Body of pancreas (tissue), 4 donors: ENCODE measurements around the gene PPP2R5A. TPM values are rescaled to one million over a fixed set of nuclear protein-coding genes. Genes with fewer than 3 reads are reported as not detected.

ENCODE experiments used
- ATAC-seq: fragments of 150-250 bp; one replicate; pipeline ENCODE4 v1.9.1; 2016
- DNase-seq, 4 donors: peaks; one replicate each; pipeline ENCODE4 v3.0.0-alpha.2; 2019
- H3K27ac ChIP-seq, 4 donors: fragments of 200-600 bp; sonication (generic); 1 replicate in 3 of 4; 2 replicates in 1 of 4; pipeline versions ENCODE4 v1.5.1 to v1.6.1; 2016 to 2019; ENCODE audit warnings: mild to moderate bottlenecking in 1 of 4, mixed read lengths in 1 of 4, moderate library complexity in 1 of 4
- H3K27me3 ChIP-seq, 2 donors: fragments of 200-600 bp; sonication (generic); one replicate each; pipeline ENCODE4 v1.6.0; 2016; ENCODE audit warnings: mild to moderate bottlenecking in 1 of 2
- H3K36me3 ChIP-seq, 2 donors: fragments of 200-600 bp; sonication (generic); replicated peaks in 1 of 2; 2 replicates each; pipeline ENCODE4 v1.5.1; 2016; ENCODE audit warnings: low read depth in 2 of 2; ENCODE audit not compliant: insufficient read depth in 1 of 2
- H3K4me1 ChIP-seq: fragments of 200-600 bp; sonication (generic); one replicate; pipeline ENCODE4 v1.6.0; 2016
- H3K4me3 ChIP-seq, 2 donors: fragments of 200-600 bp; sonication (generic); 1 replicate in 1 of 2; 2 replicates in 1 of 2; pipeline ENCODE4 v1.5.1; 2016 to 2019
- H3K9me3 ChIP-seq, 3 donors: fragments of 200-600 bp; sonication (generic); 1 replicate in 2 of 3; 2 replicates in 1 of 3; pipeline ENCODE4 v1.5.1; 2016
- POLR2A ChIP-seq, 3 donors: fragments of 450-650 bp; IDR thresholded peaks; one replicate each; pipeline ENCODE4 v1.6.1; 2016; ENCODE audit warnings: antibody characterized with exemption in 3 of 3, mild to moderate bottlenecking in 2 of 3
- WGBS, 2 donors: methylation state at CpG; one replicate each; pipeline ENCODE4 v1.1.5; 2017; 5-methylcytosine and 5-hydroxymethylcytosine counted together
- intact Hi-C: fragments of 100-400 bp; cut with DNase I; formaldehyde crosslinking; loops from one replicate; pipeline ENCODE4 v1.15.1; 2023
- total RNA-seq, 2 donors: library from RNA; depleted of rRNA; stranded (reverse); fragments of >200 nt; gene quantifications; one replicate each; pipeline ENCODE4 v1.1.0, GENCODE V29; 2016
- TF ChIP-seq, protein P1 (sequence below), 7 experiments: fragments of 450-650 bp in 4 of 7; fragments of 200-600 bp in 3 of 7; sonication (generic) in 3 of 7; IDR thresholded peaks; one replicate each; pipeline ENCODE4 v1.5.1; 2016 to 2019; ENCODE audit warnings: antibody characterized with exemption in 7 of 7

PPP2R5A gene
- total RNA-seq, 2 donors from 2014 or later: 30.3 to 32.7 TPM

DNA sequence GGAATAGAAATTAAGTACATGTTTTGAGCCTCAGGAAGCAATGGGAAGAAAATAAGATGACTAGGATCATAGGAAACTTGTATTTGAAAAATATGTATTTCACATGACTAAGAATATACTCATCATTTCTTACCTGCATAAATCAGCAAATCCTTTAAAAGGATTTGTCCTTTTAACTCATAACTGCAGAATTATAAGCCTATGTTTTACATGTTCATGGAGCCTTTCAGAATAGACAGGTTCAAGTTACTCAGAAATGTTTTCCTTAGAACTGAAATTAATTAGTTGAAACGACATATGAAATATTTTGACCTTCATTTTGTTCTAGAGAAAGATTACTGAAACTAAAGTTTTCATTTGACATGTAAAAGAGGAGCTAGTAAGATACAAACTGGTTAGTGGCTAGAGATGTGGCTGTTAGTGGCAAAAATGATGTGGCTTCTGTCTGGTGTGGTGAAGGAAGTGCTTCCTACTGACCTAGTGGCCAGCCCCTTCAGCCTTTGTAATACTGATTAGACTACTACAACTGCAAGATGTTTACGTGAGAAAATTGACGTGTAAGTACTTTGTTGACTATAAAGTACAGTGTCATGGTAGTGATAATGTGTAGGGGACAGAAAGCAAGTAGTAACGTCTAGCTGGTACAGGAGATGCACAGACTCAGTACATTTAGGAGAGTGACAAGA is 74.7 kb downstream of the PPP2R5A start:
- Histone ChIP-seq H3K36me3 (peaks cover 0 to 29% of the 10 kb centered on the region in 2 donors), H3K9me3 (no peaks in the 10 kb centered on the region), H3K27ac (no peak overlapping the region), H3K4me1 (no peaks in the 10 kb centered on the region), H3K4me3 (no peak overlapping the region), H3K27me3 (no peaks in the 10 kb centered on the region)
- intact Hi-C loops: loop anchor here (5.0 kb wide), 1 partner anchor 293 kb away; no protein-coding TSS in a partner anchor
- TF ChIP-seq POLR2A (IDR thresholded peaks at IDR 0.05): no peak
- TF ChIP-seq, protein P1, sequence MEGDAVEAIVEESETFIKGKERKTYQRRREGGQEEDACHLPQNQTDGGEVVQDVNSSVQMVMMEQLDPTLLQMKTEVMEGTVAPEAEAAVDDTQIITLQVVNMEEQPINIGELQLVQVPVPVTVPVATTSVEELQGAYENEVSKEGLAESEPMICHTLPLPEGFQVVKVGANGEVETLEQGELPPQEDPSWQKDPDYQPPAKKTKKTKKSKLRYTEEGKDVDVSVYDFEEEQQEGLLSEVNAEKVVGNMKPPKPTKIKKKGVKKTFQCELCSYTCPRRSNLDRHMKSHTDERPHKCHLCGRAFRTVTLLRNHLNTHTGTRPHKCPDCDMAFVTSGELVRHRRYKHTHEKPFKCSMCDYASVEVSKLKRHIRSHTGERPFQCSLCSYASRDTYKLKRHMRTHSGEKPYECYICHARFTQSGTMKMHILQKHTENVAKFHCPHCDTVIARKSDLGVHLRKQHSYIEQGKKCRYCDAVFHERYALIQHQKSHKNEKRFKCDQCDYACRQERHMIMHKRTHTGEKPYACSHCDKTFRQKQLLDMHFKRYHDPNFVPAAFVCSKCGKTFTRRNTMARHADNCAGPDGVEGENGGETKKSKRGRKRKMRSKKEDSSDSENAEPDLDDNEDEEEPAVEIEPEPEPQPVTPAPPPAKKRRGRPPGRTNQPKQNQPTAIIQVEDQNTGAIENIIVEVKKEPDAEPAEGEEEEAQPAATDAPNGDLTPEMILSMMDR (IDR thresholded peaks at IDR 0.05): no peak
- ATAC-seq (no peak), DNase-seq (no peak)
- WGBS, 2 donors: 69 to 71% methylated on average over 4 of the region's 4 CpGs

DNA sequence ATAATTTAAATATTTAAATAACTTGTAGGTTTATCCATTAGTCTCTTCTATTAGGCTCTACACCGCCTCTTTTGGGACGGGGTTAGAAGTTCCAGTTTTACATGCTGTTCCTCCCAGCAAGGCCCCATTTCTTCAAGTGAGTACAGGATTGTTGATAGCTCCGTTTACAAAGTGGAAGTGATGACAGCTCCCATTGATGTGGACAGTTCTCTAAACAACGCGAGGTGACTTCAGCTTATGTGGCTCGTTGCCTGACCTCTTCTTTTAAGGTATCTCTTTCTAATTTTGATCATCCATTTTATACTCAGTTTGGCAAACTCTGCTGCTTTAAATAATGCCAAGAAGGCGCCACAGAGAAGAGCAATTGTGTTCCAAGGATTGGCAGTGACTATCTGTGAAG is 79.8 kb downstream of the PPP2R5A start:
- H3K27ac ChIP-seq: no peak overlapping the region

DNA sequence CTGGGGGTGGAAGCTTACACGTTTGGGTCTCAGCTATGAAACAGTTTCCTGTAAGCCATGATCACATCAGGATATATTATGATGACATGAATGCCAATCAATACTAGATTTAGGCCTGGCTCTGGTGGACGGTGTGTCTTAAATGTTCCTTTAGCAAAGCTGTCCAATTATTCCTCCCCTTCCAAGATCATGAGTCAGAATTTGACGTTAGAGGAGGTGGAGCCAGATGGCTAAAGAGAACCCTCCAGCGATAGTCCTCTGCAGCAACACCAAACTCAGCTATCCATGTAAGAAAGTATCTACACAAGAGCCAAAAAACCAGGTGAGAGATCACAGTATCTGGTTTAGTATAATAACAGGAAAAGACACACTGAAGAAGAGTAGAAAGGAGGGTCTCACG is 81.7 kb downstream of the PPP2R5A start:
- no peak for DNase-seq
- no peak for ATAC-seq
- H3K36me3 ChIP-seq: peaks cover 0 to 4% of the 10 kb centered on the region in 2 donors
- H3K9me3 ChIP-seq: no peaks in the 10 kb centered on the region
- no peak for TF ChIP-seq POLR2A (IDR thresholded peaks at IDR 0.05)
- TF ChIP-seq, protein P1 (IDR thresholded peaks at IDR 0.05): no peak
- H3K4me1 ChIP-seq: no peaks in the 10 kb centered on the region
- 66 to 67% methylated on average over 5 of the region's 5 CpGs for WGBS, 2 donors
- no peak overlapping the region for H3K27ac ChIP-seq
- intact Hi-C loops: no loop called here
- H3K4me3 ChIP-seq: no peak overlapping the region
- no peaks in the 10 kb centered on the region for H3K27me3 ChIP-seq

More for the DNA sequence above, 79.8 kb downstream of the PPP2R5A start:
- Histone ChIP-seq H3K4me1 (no peaks in the 10 kb centered on the region), H3K27me3 (no peaks in the 10 kb centered on the region), H3K36me3 (peaks cover 0 to 11% of the 10 kb centered on the region in 2 donors), H3K4me3 (no peak overlapping the region), H3K9me3 (no peaks in the 10 kb centered on the region)
- ATAC-seq (no peak), DNase-seq (no peak)
- TF ChIP-seq POLR2A (IDR thresholded peaks at IDR 0.05): no peak
- intact Hi-C loops: loop anchor here (5.0 kb wide), 1 partner anchor 298 kb away; no protein-coding TSS in a partner anchor
- 63 to 77% methylated on average over 7 of the region's 7 CpGs for WGBS, 2 donors

DNA sequence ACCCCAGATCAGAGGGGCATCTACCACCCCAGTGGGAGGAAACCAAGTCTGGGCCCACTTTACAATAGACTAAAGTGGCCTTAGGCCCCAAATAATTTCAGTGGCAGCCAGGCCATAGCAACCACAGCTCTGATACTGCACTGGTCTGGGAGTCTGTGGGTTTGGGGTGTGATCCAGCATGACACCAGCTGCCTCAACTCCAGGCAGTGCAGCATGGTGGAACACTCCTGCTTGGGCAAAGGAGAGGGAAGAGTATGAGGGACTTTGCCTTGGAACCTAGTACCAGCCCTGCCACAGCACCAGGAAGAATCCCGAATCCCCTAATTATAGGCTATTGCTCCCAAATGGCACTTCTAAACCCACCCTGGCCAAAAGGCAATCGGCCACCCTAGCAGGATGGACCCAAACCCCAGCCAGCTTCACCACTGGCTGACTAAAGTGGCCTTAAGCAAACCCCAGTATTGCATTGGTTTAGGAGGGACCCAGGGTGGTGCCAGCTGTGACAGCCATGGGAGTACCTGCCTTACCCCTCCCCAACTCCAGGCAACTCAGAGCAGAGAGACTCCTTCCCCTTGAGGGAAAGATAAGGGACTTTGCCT is 82.4 kb downstream of the PPP2R5A start:
- 70 to 71% methylated on average over 2 of the region's 2 CpGs for WGBS, 2 donors
- intact Hi-C loops: no loop called here
- no peaks in the 10 kb centered on the region for H3K27me3 ChIP-seq
- H3K9me3 ChIP-seq: no peaks in the 10 kb centered on the region
- no peaks in the 10 kb centered on the region for H3K4me1 ChIP-seq
- TF ChIP-seq POLR2A (IDR thresholded peaks at IDR 0.05): no peak
- TF ChIP-seq, protein P1 (IDR thresholded peaks at IDR 0.05): no peak
- H3K27ac ChIP-seq: no peak overlapping the region
- no peak overlapping the region for H3K4me3 ChIP-seq
- no peaks in the 10 kb centered on the region for H3K36me3 ChIP-seq
- no peak for ATAC-seq
- no peak for DNase-seq

DNA sequence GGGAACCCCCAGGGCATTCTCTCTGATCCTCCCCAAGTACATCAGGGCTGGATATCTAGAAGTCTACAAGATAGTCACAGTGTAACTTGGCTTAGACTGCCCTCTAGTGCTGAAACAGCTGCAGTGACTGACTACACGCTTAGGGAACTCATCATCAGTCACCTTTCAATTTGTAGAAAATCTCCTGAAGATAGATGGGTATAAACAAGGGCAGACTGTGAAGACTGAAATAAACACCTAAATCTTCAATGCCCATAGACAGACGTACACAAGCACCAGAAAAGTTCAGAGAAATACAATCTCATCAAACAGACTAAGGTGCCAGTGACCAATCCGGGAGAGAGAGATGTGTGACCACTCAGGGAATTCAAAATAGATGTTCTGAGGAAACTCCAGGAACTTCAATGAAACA is 82.9 kb downstream of the PPP2R5A start:
- Histone ChIP-seq H3K4me1 (no peaks in the 10 kb centered on the region), H3K36me3 (no peaks in the 10 kb centered on the region), H3K4me3 (no peak overlapping the region), H3K27ac (no peak overlapping the region), H3K27me3 (no peaks in the 10 kb centered on the region), H3K9me3 (no peaks in the 10 kb centered on the region)
- WGBS, 2 donors: 54 to 64% methylated on average over 3 of the region's 3 CpGs
- ATAC-seq (peak; percentile 89), DNase-seq (peak; percentile 62 to 73 (median 68))
- TF ChIP-seq, protein P1 (IDR thresholded peaks at IDR 0.05): peak; percentile 70 to 87 (median 84)
- TF ChIP-seq POLR2A (IDR thresholded peaks at IDR 0.05): no peak
- intact Hi-C loops: no loop called here
